ENCODE data around the gene UBFD1.
"Not testable (repeated sequence)": the region's sequence is repeated elsewhere in the genome, so short reads cannot be mapped to it uniquely, and the experiment has no call there.

Gene UBFD1

DNA sequence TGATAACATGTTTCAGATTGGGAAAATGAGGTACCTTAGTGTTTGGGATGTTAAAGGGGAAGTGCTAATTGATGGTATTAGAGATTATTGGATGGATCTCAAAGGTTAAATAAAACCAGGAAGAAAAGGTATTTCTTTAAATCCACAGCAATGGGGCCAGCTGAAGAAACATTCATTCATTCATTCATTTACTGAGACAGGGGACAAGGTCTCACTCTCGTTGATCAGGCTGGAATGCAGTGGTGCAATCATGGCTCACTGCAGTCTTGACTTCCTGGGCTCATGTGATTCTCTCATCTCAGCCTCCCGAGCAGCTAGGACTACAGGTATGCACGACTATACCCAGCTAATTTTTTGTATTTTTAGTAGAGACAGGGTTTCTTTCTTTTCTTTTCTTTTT lies 20.1 kb upstream of the UBFD1 start:
- no peak for TF ChIP-seq CTCF (IDR thresholded peaks at IDR 0.05; ENCODE audit: low read length, missing control alignments)
- H3K4me3 ChIP-seq (replicated peaks; ENCODE audit: low read depth, low read length): no peak overlapping the region

GRCh38 chr16:23538919-23539278 lies 18.6 kb upstream of the UBFD1 start:
- DNase-seq (ENCODE audit: low read depth): no peak
- no peak for TF ChIP-seq CTCF (IDR thresholded peaks at IDR 0.05; ENCODE audit: low read length, missing control alignments)
- H3K4me3 ChIP-seq (replicated peaks; ENCODE audit: low read depth, low read length): no peak overlapping the region

More for the DNA sequence above, 20.1 kb upstream of the UBFD1 start:
- DNase-seq (ENCODE audit: low read depth): no peak

DNA sequence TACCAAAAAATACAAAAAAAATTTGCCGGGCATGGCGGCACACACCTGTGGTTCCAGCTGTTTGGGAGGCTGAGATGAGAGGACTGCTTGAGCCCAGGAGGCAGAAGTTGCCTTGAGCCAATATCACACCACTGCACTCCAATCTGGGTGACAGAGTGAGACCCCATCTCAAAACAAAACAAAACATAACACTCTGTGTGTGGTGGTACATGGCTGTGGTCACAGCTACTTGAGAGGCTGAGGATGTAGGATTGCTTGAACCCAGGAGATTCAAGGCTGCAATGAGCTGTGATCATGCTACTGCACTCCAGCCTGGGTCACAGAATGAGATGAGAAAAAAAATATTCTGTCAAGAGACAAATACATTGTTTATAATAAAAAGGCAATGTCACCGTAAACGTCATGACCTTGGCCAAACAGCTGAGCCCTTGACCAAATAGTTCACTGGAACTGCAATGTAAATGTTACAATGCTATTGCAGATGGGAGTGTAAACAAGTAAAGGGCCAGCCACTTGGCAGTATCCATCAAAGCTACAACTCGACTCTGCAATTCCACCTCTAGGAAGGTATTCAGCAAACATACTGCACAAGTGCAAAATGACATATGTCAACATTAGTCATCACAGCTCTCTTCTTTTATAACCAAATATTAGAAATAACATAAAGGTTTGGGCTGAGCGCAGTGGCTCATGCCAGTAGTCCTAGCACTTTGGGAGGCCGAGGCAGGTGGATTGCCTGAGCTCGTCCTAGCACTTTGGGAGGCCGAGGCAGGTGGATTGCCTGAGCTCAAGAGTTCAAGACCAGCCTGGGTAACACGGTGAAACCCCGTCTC lies 17.3 kb upstream of the UBFD1 start:
- DNase-seq (ENCODE audit: low read depth): no peak
- no peak overlapping the region for H3K4me3 ChIP-seq (replicated peaks; ENCODE audit: low read depth, low read length)
- no peak for TF ChIP-seq CTCF (IDR thresholded peaks at IDR 0.05; ENCODE audit: low read length, missing control alignments)

- not testable (repeated sequence) for H3K4me3 ChIP-seq (replicated peaks; ENCODE audit: low read depth, low read length); DNase-seq (ENCODE audit: low read depth)
Measured at GRCh38 chr16:23540817-23541178, 16.7 kb upstream of the UBFD1 start.

DNA sequence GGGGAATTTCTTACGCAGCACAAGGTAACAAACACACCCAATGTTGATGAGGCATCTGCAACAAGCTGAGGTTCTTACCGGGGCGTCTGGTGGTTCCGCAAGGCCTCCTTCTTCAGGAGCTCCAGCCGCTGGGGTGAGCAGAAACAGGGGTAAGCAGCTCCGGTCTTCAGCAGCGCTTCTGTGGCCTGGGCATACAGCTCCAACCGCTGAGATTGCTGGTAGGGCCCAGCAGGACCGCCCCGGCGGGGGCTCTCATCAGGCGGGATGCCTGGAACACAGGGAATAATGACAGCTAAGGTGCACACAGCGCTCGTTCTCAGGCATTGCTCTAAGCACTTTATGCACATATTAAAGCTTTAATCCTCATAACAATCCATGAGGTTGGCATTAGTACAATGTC lies 13.1 kb upstream of the UBFD1 start:
- no peak for DNase-seq (ENCODE audit: low read depth)
- TF ChIP-seq CTCF (IDR thresholded peaks at IDR 0.05; ENCODE audit: low read length, missing control alignments): no peak
- H3K4me3 ChIP-seq (replicated peaks; ENCODE audit: low read depth, low read length): no peak overlapping the region

DNA sequence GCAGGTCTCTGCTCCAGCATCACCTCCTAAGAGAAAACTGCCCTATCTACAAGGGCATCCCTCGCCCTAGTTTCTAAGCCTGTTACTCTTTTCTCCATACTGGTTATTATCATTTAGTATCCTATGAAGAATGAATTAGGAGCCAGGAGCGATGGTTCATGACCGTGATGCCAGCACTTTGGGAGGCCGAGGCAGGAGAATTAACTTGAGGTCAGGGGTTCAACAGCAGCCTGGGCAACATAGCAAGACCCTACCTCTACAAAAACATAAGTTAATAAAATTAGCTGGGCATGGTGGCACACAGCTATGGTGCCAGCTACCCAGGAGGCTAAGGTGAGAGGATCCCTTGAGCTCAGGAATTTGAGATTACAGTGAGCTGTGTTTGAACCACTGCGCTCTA lies 7.6 kb upstream of the UBFD1 start:
- TF ChIP-seq CTCF (IDR thresholded peaks at IDR 0.05; ENCODE audit: low read length, missing control alignments): no peak
- DNase-seq (ENCODE audit: low read depth): no peak
- H3K4me3 ChIP-seq (replicated peaks; ENCODE audit: low read depth, low read length): no peak overlapping the region

GRCh38 chr16:23552161-23552560 lies 5.4 kb upstream of the UBFD1 start:
- no peak for DNase-seq (ENCODE audit: low read depth)
- TF ChIP-seq CTCF (IDR thresholded peaks at IDR 0.05; ENCODE audit: low read length, missing control alignments): no peak
- H3K4me3 ChIP-seq (replicated peaks; ENCODE audit: low read depth, low read length): no peak overlapping the region

Measured in fibroblast of pulmonary artery (primary cell).